ENCODE results near the gene PSTPIP1. TPM values are rescaled to one million over a fixed set of nuclear protein-coding genes. Genes with fewer than 3 reads are reported as not detected.

PSTPIP1 gene
- total RNA-seq, 2 donors from 2014 or later = 141 to 152 TPM

DNA sequence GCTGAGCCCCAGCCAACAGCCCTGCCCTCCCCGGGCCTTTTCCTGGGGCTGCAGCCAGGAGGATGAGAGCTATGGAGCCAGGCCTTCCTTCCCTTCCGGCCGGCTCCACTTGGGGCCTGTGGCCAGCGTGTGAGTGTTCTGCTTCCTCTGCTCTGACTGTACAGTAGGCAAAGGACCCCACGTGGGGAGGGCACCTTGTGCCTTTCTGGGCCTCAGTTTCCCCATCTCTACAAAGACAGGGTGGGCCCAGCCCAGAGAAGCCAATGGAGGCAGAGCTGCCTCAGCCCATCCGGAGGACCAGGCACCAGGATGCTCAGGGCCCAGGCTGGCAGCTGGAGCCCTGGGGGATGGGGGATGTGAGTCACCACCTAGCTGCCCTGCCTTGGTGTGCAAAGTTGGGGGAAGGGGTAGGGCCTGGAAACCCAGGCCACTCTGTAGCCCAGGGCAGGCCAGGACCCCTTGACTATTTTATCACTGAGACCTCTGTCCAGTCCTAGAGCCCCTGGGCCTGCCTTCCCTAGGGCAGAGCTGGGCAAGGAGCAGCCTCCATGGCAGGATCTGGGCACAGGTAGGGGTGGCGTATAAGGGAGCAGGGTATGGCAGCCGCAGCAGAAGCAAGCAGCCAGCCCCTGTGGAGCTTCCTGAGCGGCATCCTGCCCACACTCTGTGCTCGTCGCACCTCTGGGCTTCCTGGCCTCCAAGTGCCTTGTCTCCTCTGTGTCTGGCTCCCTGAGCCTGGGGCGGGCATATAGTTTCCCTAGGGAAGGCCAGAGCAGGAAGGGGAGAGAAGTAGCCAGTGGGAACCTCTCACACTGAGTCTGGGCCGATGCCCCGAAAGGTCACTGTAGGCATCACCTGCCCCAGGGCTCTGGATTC lies 1.8 kb downstream of the PSTPIP1 start:
- peaks cover 74% of the 10 kb centered on the region for H3K4me1 Mint-ChIP-seq (ENCODE audit: low read depth)
- H3K36me3 Mint-ChIP-seq (ENCODE audit: insufficient read depth in 2 of 2) = peaks cover 2 to 10% of the 10 kb centered on the region in 2 donors
- peak overlapping the region; percentile 92 for H3K27ac Mint-ChIP-seq
- H3K4me3 Mint-ChIP-seq = peak overlapping the region; percentile 96 to 98
- DNase-seq (peak; percentile 73 to 74), ATAC-seq (replicated peaks in 1 of 2) (peak; percentile 57 to 61)
- H3K27me3 Mint-ChIP-seq (ENCODE audit: low read depth) = no peaks in the 10 kb centered on the region
- H3K9me3 Mint-ChIP-seq = no peaks in the 10 kb centered on the region

DNA sequence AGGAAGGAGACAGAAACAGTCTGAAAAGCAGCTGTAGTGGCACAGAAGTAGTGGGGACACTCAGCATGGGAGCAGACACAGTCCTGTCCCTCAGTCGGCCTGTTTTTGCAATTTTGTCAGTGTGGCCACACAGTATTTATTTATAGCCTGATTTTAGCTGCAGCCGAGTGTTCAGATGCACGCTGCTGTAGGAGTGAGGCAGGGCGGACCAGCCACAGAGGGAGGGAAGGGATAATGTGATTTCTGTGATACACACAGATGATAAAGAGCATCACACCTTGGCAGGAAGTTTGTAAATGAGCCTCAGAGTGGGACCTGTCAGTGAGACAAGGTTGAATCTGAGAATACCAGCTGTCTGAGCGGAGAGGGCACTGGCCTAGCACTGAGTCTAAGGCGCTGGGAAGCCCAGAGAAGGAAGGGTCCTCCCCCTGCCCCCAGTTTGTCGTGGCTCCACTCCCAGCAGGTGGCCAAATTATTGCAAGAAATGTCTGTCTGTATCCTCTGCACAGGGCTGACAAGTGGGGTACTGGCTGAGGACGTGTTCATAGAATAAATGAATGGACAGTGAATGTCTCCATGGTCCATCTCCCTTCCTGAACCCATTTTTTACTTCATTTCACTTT lies 3.8 kb downstream of the PSTPIP1 start:
- peak overlapping the region; percentile 92 for H3K27ac Mint-ChIP-seq
- H3K27me3 Mint-ChIP-seq (ENCODE audit: low read depth) = no peaks in the 10 kb centered on the region
- peaks cover 79% of the 10 kb centered on the region for H3K4me1 Mint-ChIP-seq (ENCODE audit: low read depth)
- peaks cover 4 to 14% of the 10 kb centered on the region in 2 donors for H3K36me3 Mint-ChIP-seq (ENCODE audit: insufficient read depth in 2 of 2)
- no peaks in the 10 kb centered on the region for H3K9me3 Mint-ChIP-seq
- H3K4me3 Mint-ChIP-seq = peak overlapping the region; percentile 96 to 98
- DNase-seq (no peak), ATAC-seq (replicated peaks in 1 of 2) (no peak)

DNA sequence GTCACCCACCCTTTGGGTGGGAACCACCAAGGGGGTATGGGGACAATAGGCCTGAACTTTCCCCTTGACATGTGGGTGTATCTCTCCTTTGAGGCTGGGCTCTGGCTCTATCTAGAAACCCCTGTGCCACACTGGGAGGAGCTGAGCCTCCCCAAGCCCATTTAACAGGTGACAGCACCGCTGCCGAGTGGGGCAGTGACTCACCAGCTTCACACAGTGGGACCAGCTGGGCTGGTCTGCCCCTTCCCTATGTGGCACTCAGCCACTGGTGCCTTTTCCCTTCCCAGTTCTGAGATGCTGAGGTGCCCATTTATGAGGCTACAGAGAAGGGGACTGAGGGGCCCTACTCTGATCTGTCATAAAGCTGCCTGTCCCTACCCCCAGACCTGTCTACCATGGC lies 5.1 kb downstream of the PSTPIP1 start:
- H3K27me3 Mint-ChIP-seq (ENCODE audit: low read depth) = no peaks in the 10 kb centered on the region
- peaks cover 11 to 24% of the 10 kb centered on the region in 2 donors for H3K36me3 Mint-ChIP-seq (ENCODE audit: insufficient read depth in 2 of 2)
- peaks cover 1 to 4% of the 10 kb centered on the region in 2 donors for H3K9me3 Mint-ChIP-seq
- H3K4me1 Mint-ChIP-seq (ENCODE audit: low read depth) = peaks cover 80% of the 10 kb centered on the region
- DNase-seq (no peak), ATAC-seq (replicated peaks in 1 of 2) (no peak)
- H3K4me3 Mint-ChIP-seq = peak overlapping the region; percentile 37 to 96
- no peak overlapping the region for H3K27ac Mint-ChIP-seq

DNA sequence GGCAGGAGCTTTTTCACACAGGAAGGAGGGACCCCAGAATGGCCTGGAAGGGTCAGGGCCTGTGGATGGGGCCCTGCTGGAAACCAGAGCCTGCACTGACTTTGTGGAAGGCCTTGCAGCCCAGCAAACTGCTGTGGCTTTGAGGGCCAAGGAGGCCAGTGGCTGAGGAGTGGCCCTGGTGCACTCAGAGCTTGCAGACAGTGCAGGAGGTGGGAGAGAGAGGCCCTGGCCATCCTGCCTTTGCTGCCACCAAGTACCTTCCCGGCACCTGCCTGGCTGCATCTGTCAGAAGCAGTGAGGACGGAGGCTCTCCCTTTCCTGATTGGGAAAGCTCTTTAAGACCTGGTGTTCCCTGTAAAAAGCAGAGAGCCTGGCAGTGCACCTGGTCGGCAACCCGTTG lies 6.4 kb downstream of the PSTPIP1 start:
- Mint-ChIP-seq H3K9me3 (peaks cover 1 to 4% of the 10 kb centered on the region in 2 donors), H3K27ac (peak overlapping the region; percentile 74), H3K4me1 (ENCODE audit: low read depth) (peaks cover 93% of the 10 kb centered on the region), H3K36me3 (ENCODE audit: insufficient read depth in 2 of 2) (peaks cover 13 to 24% of the 10 kb centered on the region in 2 donors), H3K4me3 (peak overlapping the region; percentile 44 to 64), H3K27me3 (ENCODE audit: low read depth) (no peaks in the 10 kb centered on the region)
- ATAC-seq (replicated peaks in 1 of 2) (no peak), DNase-seq (no peak)

DNA sequence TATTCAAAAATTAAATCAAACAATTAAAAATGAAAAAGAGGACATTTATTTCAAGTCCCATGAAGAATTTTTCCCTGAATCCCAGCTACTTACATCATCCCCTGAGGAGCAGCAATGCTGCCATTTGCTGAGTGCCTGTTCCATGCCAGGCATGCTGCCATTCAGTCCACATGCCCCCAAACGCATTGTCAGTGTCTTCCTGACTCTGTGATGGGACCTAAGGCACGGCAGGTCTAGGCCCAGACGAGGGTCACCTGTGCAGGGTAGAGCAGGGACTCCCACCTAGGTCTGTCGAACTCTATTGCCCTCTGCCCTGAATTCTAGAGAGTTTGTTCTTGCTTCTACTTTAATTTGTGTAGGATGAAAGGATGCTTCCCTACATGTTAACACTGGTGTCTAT lies 7.0 kb downstream of the PSTPIP1 start:
- peak overlapping the region; percentile 93 for H3K27ac Mint-ChIP-seq
- H3K9me3 Mint-ChIP-seq = peaks cover 1 to 4% of the 10 kb centered on the region in 2 donors
- H3K27me3 Mint-ChIP-seq (ENCODE audit: low read depth) = no peaks in the 10 kb centered on the region

DNA sequence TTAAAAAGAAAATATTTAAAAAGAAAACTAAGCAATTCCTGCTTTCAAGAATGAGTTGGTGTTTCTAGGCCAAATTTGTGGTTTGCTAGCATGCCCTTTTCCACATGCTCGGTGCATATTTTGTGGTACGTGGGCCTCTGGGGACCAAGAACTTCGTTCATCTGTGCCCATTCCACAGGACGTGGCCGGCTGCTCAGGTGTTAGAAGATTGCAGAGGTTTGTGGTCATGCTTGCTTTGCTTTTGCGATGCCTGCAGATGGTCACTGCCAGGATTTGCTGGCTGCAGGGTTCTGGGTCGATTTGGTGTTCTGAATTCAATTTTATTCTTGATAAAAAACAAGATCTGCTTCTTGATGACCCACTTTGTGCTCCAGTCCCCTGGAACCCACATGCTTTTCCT lies 7.5 kb downstream of the PSTPIP1 start:
- Mint-ChIP-seq H3K27ac (peak overlapping the region; percentile 93), H3K9me3 (peaks cover 1 to 4% of the 10 kb centered on the region in 2 donors), H3K36me3 (ENCODE audit: insufficient read depth in 2 of 2) (peaks cover 11 to 21% of the 10 kb centered on the region in 2 donors), H3K4me1 (ENCODE audit: low read depth) (peaks cover 96% of the 10 kb centered on the region), H3K4me3 (peak overlapping the region; percentile 66 to 74), H3K27me3 (ENCODE audit: low read depth) (no peaks in the 10 kb centered on the region)
- no peak for DNase-seq
- no peak for ATAC-seq (replicated peaks in 1 of 2)

More for the DNA sequence above, 7.0 kb downstream of the PSTPIP1 start:
- peaks cover 100% of the 10 kb centered on the region for H3K4me1 Mint-ChIP-seq (ENCODE audit: low read depth)
- DNase-seq = no peak
- H3K36me3 Mint-ChIP-seq (ENCODE audit: insufficient read depth in 2 of 2) = peaks cover 11 to 21% of the 10 kb centered on the region in 2 donors
- ATAC-seq (replicated peaks in 1 of 2) = no peak
- H3K4me3 Mint-ChIP-seq = peak overlapping the region; percentile 66 to 74

DNA sequence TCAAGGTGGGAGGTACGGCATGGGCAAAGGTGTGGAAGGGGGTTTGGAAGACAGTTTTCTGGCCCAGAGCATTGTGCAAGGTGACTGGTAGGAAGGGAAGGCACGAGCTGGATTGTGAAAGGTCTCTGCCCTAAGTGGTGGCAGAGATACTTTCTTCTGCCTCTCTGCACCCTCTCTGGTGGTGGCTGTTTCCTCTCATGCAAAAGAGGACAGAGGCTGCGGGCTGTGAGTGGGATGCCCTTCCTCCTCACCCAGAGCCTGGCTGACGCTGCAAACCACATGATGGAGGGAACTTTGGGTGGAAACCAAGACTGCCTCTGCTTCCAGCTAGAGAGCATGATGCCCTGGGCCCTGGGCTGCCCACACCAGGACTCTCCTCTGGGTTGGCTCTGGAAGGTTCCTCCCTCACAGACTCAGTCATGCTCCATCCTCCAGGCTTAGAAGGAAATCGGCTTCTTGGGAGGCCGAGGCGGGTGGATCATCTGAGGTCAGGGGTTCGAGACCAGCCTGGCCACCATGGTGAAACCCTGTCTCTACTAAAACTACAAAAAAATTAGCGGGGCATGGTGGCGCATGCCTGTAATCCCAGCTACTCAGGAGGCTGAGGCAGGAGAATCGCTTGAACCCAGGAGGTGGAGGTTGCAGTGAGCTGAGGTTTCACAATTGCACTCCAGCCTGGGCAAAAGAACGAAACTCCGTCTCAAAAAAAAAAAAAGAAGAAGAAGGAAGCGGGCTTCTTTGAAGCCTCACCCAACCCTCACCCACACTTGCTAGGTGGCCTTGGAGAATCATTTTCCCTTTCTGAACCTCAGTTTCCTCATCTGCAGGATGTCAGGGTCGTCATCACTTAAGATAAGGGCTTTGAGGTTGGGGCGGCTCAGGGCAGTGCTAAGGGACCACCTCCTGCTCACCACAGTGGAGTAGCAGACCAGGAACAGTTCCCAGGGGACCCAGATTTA lies 8.3 kb downstream of the PSTPIP1 start:
- H3K36me3 Mint-ChIP-seq (ENCODE audit: insufficient read depth in 2 of 2) = peaks cover 11 to 21% of the 10 kb centered on the region in 2 donors
- H3K4me3 Mint-ChIP-seq = peak overlapping the region; percentile 66 to 74
- H3K9me3 Mint-ChIP-seq = peaks cover 1 to 4% of the 10 kb centered on the region in 2 donors
- H3K4me1 Mint-ChIP-seq (ENCODE audit: low read depth) = peaks cover 88% of the 10 kb centered on the region
- H3K27me3 Mint-ChIP-seq (ENCODE audit: low read depth) = no peaks in the 10 kb centered on the region
- H3K27ac Mint-ChIP-seq = peak overlapping the region; percentile 93
- peak; percentile 77 to 80 for DNase-seq
- ATAC-seq (replicated peaks in 1 of 2) = peak; percentile 88 to 90

DNA sequence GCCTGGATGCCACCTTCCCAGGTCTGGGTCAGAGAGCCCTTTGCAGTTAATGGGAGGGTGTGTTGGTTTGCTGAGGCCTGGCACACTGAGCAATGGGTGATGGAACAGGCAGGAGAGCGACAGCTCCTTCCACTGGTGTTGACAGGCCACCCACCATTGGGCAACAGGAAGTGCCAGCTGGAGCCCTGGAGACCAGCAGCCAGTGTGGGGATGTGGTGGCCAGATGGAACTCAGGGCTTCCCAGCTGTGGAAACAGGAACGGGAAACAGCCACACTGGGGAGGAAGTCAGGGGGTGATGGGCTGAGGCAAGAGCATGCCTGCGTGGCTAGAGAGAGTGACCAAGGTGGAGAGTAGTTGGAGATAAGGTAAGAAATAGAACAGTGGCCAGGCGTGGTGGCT lies 9.3 kb downstream of the PSTPIP1 start:
- no peaks in the 10 kb centered on the region for H3K27me3 Mint-ChIP-seq (ENCODE audit: low read depth)
- H3K4me3 Mint-ChIP-seq = peak overlapping the region; percentile 66 to 74
- peaks cover 1 to 4% of the 10 kb centered on the region in 2 donors for H3K9me3 Mint-ChIP-seq
- peaks cover 11 to 21% of the 10 kb centered on the region in 2 donors for H3K36me3 Mint-ChIP-seq (ENCODE audit: insufficient read depth in 2 of 2)
- H3K27ac Mint-ChIP-seq = peak overlapping the region; percentile 93
- DNase-seq (no peak), ATAC-seq (replicated peaks in 1 of 2) (no peak)
- H3K4me1 Mint-ChIP-seq (ENCODE audit: low read depth) = peaks cover 85% of the 10 kb centered on the region

DNA sequence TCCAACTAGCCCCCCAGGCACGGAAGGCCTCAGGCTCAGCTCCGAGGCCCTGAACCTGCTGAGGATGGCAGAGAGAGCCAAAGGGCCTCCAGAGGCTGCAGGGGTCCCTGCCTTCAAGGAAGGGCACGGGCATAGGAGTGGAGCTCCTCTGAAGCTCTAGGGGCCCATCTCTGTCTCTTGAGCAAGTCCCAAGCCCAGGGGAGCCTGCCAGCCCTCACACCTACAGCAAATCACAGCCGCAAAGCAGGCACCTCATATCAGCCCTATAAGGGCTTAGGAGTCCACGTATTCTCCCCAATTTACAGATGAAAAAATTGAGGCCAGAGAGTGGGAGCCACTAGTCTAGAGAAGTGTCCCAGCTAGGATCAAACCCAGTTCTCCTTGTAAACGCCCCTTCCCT lies 14.2 kb downstream of the PSTPIP1 start:
- Mint-ChIP-seq H3K27ac (no peak overlapping the region), H3K4me3 (no peak overlapping the region), H3K9me3 (peaks cover 1 to 3% of the 10 kb centered on the region in 2 donors), H3K4me1 (ENCODE audit: low read depth) (peaks cover 83% of the 10 kb centered on the region), H3K27me3 (ENCODE audit: low read depth) (no peaks in the 10 kb centered on the region), H3K36me3 (ENCODE audit: insufficient read depth in 2 of 2) (peaks cover 10 to 17% of the 10 kb centered on the region in 2 donors)
- DNase-seq (no peak), ATAC-seq (replicated peaks in 1 of 2) (no peak)

DNA sequence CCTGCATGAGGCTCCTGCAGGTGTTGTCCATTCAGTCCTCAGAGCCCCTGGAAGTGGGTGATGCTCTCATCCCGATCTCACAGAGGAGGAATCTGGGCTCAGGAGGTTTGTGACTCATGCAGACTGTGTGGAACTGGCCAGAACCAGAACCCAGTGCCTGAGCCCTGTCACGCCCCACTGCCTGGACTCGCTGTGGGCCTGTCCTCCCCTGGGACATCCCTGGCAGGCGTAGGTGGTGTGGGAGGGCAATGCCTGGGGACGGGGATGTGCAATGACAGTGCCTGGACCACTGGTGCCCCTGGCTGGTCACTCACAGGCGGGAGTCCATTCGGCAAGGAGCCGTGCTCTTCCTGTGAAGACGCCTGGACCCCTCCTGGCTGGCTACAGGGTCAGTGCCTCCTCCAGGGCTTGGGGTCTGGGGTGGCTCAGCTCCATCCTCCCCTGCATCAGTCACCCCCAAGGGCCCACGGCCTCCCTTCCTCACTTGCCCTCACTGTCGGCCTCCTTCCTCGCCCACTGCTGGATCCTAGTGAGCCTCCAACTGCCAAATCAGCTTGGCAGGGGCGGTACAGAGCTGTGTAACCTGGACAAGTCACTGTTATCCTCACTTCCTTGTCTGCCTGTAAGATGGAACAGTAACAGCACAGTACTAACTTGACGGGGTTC lies 14.9 kb downstream of the PSTPIP1 start:
- no peaks in the 10 kb centered on the region for H3K9me3 Mint-ChIP-seq
- peak overlapping the region; percentile 89 for H3K27ac Mint-ChIP-seq
- H3K4me3 Mint-ChIP-seq = no peak overlapping the region
- H3K4me1 Mint-ChIP-seq (ENCODE audit: low read depth) = peaks cover 83% of the 10 kb centered on the region
- DNase-seq (no peak), ATAC-seq (replicated peaks in 1 of 2) (no peak)
- H3K27me3 Mint-ChIP-seq (ENCODE audit: low read depth) = no peaks in the 10 kb centered on the region
- H3K36me3 Mint-ChIP-seq (ENCODE audit: insufficient read depth in 2 of 2) = peaks cover 7 to 11% of the 10 kb centered on the region in 2 donors

DNA sequence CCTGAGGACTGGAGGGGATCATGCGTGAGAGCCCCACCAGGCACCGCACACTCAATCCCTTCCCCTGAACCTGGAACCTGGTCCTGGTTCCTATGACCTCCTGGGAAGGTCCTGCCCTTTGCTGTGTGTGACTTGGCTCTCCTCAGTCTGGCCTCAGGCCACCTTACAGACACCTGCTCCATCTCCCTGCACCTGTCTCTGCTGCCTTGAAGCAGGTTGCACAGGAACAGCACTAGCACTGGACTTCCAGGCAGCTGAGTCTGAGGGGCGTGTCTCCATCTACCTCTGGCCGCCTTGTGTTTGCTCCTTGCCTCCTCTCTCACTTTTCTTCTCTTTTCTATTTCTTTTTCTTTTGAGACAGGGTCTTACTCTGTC lies 15.4 kb downstream of the PSTPIP1 start:
- Mint-ChIP-seq H3K27ac (peak overlapping the region; percentile 89), H3K9me3 (no peaks in the 10 kb centered on the region), H3K4me3 (peak overlapping the region; percentile 10 to 36), H3K4me1 (ENCODE audit: low read depth) (peaks cover 83% of the 10 kb centered on the region), H3K27me3 (ENCODE audit: low read depth) (no peaks in the 10 kb centered on the region), H3K36me3 (ENCODE audit: insufficient read depth in 2 of 2) (peaks cover 7 to 11% of the 10 kb centered on the region in 2 donors)
- ATAC-seq (replicated peaks in 1 of 2) (no peak), DNase-seq (no peak)

DNA sequence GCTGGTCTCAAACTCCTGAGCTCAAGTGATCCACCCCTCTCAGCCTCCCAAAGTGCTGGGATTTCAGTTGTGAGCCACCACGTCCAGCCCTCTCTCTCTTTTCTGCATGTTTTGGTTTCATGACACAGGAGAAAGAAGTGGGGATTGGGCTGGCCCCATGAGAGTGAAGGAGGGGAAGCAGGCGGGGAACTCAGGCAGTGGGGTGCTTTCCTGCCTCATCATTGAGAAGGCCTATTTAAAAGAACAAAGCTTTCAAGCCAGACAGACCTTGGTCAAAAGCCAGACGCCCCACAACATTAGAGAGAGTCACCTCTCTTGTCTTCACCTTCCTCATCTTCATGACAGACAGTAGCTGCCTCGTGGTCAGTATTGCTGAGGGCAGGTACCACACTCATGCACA lies 15.9 kb downstream of the PSTPIP1 start:
- no peak for DNase-seq
- Mint-ChIP-seq H3K27ac (peak overlapping the region; percentile 89), H3K4me3 (peak overlapping the region; percentile 36 to 39), H3K27me3 (ENCODE audit: low read depth) (no peaks in the 10 kb centered on the region), H3K9me3 (no peaks in the 10 kb centered on the region), H3K36me3 (ENCODE audit: insufficient read depth in 2 of 2) (peaks cover 5 to 11% of the 10 kb centered on the region in 2 donors), H3K4me1 (ENCODE audit: low read depth) (peaks cover 83% of the 10 kb centered on the region)
- ATAC-seq (replicated peaks in 1 of 2) = no peak
